ENCODE results near the gene ZNF318.

GRCh38 chr6:43367245-43367984 is 2.0 kb downstream of the ZNF318 start:
- TF ChIP-seq CTCF (conservative IDR thresholded peaks at IDR 0.05; ENCODE audit: low read depth, low read length) = no peak
- TF ChIP-seq EZH2 (IDR thresholded peaks at IDR 0.05; ENCODE audit: borderline replicate concordance, low read depth, low read length, poor library complexity, severe bottlenecking) = no peak

Data from A673 (cell line).